Ramos (cell line): Measurements from ENCODE around the gene ARHGEF11.

ENCODE experiments used
- in situ Hi-C: fragments of 300-500 bp; cut with MboI; formaldehyde crosslinking; loops from one replicate; pipeline ENCODE4 v1.14.3; 2022; ENCODE audit warnings: low sequenced_read_pairs; ENCODE audit not compliant: unreplicated experiment

ARHGEF11 gene

GRCh38 chr1:156900896-156901589, 144.5 kb downstream of the ARHGEF11 start:
- in situ Hi-C loops = no loop called here

DNA sequence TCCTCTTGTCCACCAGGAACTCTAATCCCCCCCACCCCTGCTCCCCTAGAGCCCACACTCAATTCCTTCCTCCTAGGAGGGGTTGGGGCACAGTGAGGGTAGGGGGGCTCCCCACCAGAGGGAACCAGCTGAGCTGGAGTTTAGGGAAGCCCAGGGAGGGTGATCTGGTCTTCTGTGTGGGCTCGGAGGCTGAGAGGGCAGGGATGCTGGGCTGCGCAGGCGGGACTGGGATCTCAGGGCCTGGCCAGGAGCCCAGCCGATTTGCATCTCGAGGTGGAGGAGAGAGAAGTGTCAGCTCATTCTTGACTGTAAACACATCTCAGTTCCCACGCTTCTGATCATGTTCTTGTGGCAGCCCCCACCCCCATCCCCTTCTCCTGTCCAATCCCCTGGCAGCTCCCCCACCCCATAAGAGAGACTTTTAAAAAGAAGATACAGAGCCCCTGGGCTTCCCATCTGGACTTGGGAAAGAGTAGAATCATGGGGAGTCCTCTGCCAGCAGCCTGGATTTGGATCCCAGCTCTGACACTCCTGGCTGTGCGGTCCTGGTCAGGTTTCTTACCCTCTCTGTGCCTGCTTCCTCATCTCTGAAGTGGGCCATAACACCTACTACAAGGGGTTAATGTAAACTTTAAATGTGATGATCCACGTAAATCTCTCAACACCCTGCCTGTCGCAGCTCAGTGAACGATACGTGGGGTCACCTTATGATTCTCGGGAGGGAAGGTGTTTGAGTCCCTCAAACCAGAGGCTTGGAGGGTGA, 145.4 kb downstream of the ARHGEF11 start:
- in situ Hi-C loops = no loop called here

DNA sequence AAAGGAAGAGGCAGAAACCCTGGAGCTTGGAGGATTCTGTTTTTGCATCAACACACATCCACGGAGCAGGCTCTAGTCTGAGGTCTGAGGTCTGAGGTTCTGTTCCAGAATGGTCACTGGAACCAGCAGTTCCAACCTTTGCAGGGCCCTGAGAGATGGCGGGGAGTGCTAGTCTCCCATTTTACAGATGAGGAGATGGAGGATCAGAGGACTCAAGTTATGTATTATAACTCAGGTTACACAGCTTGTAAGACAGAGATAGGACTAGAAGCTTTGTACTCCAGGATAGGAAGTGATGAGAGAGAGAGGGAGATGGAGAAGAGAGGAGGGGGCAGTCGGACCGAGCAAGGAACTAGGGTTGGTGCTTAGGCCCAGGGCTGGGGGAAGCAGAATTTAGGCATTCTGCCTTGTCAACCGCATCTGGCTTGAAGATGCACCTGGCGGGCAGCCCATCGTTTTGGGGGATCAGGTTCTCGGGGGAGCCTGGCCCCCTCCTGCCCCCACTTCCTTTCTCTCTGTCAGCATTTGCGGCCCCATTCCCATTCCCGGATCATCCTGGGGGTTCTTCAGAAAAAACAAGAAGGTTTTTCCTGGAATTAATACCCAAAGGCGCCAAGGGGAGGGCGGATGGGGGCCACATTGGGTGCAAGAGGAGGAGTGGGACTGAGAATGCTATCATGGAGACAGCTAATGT, 146.4 kb downstream of the ARHGEF11 start:
- in situ Hi-C loops = no loop called here

- in situ Hi-C loops = no loop called here
Observed at GRCh38 chr1:156898161-156898566, 147.4 kb downstream of the ARHGEF11 start.

GRCh38 chr1:156897078-156897825, 148.3 kb downstream of the ARHGEF11 start:
- in situ Hi-C loops = no loop called here

DNA sequence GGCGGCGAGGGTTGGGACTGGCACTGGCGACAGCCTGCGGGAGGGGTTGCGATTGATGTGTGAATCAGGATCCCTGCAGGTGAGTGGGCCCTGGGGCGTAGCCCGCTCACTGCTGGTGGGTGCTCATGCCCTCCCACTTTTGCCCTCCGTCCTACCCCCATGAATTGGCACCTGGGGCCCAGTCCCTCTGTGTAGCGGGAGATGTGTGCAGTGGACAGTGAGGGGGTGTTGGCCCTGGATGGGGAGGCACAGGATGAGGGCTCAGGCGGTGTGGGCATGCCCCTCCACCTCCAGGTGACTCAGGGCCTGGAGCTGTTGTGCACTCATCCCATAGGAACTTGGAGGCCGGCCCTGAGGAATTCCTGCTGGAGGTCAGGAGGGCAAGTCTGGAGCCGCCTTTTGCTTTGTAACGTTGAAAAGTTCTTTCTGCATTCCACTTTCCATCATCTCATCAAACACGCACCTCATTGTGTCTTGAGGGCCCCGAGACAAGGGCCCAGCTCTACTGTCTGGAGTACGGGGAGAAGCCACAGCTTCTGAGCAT, 149.0 kb downstream of the ARHGEF11 start:
- in situ Hi-C loops = no loop called here

- in situ Hi-C loops = no loop called here
Observed at GRCh38 chr1:156895927-156896326, 149.6 kb downstream of the ARHGEF11 start.

DNA sequence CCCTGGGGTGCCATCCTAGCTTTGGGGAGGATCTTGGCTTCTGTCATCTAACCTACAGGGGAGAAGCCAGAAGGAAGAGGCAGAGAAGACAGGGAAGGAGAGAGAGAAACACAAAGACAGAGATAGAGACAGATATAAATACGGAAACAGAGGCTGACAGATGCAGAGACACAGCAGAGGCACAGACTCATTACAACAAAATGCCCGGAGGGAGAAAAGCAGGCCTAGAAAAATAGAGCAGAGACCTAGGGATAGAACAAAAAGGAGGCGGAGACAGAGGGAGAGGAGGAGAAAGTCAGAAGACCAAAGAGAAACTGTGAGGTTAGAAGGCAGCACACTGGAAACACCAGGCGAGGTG, 150.1 kb downstream of the ARHGEF11 start:
- in situ Hi-C loops = no loop called here

- in situ Hi-C loops = no loop called here
Observed at GRCh38 chr1:156894711-156895454, 150.7 kb downstream of the ARHGEF11 start.

DNA sequence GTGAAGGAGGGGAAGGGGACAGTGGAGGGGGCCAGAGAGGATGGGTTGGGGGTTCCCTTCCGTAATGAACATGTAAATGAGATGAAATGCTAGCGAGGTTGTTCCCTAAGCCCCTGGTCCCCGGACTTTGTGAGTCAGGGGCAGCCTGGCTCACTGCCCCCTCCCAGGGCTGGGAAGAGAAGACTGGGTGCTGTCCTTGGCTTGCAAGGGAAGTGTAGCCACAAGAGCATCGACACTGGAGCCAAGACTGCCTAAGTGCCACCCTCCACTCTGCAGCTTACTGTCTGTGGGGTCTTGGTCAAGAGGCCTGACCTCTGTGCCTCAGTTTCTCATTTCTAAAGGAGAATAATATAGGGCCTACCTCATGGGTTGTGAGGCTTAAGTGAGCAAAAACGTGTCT, 151.5 kb downstream of the ARHGEF11 start:
- in situ Hi-C loops = no loop called here

DNA sequence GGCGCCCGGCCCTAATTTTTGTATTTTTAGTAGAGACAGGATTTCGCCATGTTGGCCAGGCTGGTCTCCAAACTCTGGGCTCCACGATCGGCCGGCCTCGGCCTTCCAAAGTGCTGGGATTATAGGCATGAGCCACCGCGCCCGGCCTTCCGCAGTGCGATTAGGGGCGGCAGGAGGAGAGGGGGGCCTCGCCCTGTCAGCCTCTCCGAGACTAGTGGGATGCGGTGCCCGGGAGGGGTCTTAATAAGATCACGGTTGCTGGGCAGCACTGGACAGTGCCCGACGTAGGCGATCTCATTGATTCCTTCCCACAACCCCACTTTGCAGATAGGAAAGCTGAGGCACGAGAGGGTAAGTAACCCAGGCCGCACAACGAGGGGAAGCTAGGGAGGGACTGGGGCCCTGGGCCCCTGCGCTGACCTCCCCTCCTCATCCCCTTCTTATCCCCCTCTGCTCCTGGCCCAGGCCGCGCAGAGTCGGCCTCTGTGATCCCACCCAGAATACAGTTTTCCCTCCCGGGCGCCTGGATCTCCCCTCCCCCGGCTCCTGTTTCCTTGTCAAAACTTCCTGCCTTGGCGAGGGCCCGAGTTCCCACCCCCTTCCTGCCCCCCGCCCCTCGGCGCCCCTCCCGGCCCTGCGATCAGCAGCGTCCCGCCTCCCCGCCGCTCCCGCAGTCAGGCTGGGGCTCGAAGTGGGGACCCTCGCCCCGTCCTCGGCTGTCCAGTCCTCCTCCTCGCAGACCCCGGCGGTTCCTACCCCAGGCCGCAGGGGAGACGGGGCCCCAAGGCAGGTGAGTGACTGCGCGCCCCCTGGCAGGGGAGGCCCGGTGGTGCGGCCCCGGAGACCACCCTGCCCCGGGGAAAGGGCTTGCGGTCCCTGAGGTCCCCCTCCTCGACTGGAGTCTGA, 152.2 kb downstream of the ARHGEF11 start, which contains the start of gene PEAR1:
Gene PEAR1, plus strand, starts transcription at position 671 of the 906 bp plus-strand sequence. CDS start 10,209 bp downstream, outside the sequence.
- in situ Hi-C loops = no loop called here

DNA sequence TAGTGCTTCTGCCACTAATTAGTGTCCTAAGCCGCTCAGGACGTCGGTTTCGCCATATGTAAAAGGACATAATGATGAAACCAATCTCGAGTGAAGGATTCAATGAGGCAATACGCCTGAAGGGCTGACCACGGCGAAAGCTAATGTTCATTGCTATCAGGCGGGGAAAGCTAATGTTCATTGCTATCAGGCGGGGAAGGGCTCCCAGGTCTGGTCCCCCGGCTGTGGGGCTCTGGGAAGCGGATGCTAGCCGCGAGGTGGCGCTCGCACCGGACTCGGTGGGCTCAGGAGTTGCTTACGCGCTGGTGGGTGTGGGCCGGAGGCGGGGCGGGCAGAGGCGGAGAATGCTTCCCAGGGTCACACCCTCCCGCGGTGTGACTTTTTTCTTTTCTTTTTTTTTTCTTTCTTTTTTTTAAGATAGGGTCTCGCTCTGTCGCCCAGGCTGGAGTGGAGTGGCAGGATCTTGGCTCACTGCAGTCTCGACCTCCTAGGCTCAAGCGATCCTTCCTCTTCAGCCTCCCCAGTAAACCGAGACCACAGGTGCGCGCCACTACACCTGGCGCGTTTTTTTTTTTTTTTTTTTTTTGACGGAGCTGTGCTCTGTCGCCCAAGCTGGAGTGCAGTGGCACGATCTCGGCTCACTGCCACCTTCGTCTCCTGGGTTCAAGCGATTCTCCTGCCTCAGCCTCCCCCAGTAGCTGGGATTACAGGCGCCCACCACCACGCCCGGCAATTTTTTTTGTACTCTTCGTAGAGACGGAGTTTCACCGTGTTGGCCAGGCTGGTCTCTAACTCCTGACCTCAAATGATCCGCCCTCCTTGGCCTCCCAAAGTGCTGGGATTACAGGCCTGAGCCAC, 153.1 kb downstream of the ARHGEF11 start:
- in situ Hi-C loops = no loop called here

DNA sequence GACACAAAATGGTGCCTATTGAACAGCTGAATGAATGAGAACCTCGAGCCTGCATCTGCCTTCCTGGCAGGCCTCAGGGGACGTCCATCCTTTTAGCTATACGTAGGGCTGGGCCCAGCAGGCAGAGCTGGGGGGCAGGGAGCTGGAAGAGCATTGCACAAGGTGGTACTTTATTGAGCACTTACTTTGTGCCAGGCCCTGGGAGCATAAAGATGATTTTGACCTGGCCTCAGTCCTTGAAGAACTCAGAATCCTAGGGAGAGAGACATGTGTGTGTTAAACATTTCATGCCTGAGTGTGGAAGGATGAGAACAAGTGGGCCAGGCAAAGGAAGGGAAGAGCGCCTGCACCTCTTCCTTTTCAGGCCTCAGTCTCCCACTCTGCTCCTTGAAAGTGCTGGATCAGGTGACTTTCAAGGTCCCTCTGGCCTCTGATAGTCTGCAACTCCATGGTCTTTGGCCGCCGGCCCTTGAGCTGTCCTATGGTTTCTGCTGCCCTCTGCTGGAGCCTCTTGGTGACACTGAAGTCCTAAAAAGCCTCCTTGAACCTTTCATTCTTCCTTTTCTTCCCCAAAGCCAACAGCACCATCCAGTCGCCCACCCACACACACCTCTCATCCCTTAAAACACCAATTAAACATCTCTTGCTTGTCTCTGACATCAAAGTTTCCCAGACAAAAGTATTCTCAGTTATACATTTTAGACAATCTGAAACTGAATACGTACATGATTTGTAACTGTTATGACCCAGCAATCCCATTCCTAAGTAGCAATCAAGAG, 155.6 kb downstream of the ARHGEF11 start:
- in situ Hi-C loops = no loop called here

GRCh38 chr1:156887734-156888133, 157.8 kb downstream of the ARHGEF11 start:
- in situ Hi-C loops = no loop called here

DNA sequence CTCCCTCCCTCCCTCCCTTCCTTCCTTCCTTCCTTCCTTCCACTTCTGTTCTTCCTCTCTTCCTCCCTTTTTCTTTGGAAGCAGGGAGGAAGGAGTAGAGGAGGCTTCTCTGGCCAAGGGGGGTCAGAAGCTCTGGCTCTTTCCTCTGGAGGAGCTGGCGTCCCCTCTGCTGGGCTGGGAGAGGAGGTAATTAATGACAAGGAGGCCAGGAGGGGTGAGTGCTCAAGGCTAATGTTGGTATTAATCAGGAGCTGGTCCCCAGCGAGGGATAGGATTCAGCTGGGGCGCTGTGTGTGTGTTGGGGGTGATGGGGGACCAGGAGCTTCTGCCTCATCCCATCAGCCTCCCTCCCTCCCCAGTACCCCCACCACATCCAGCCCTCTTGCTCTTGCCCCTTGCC, 158.2 kb downstream of the ARHGEF11 start:
- in situ Hi-C loops = no loop called here

- in situ Hi-C loops = no loop called here
Observed at GRCh38 chr1:156886583-156887281, 158.8 kb downstream of the ARHGEF11 start.
